Duodenal mucosa (tissue), 2 donors: Measurements from ENCODE around the gene SPOUT1.

Experiments
- H3K27ac ChIP-seq: one replicate; pipeline ENCODE4 v1.7.0; 2013; ENCODE audit warnings: low read depth, low read length
- H3K27me3 ChIP-seq, 2 donors: one replicate each; pipeline ENCODE4 v1.7.0; 2013; ENCODE audit warnings: low read length in 2 of 2, control low read depth in 1 of 2; ENCODE audit not compliant: insufficient read depth in 2 of 2, control insufficient read depth in 1 of 2
- H3K36me3 ChIP-seq, 2 donors: one replicate each; pipeline ENCODE4 v1.7.0; 2013; ENCODE audit warnings: low read length in 2 of 2, control low read depth in 1 of 2; ENCODE audit not compliant: insufficient read depth in 2 of 2, control insufficient read depth in 1 of 2
- H3K4me1 ChIP-seq, 2 donors: one replicate each; pipeline ENCODE4 v1.7.0; 2013; ENCODE audit warnings: low read length in 2 of 2, control low read depth in 1 of 2; ENCODE audit not compliant: insufficient read depth in 2 of 2, control insufficient read depth in 1 of 2
- H3K4me3 ChIP-seq, 2 donors: one replicate each; pipeline ENCODE4 v1.7.0; 2013; ENCODE audit warnings: low read length in 2 of 2, low read depth in 1 of 2
- H3K9ac ChIP-seq, 2 donors: one replicate each; pipeline ENCODE4 v1.7.0; 2013; ENCODE audit warnings: low read length in 2 of 2, low read depth in 1 of 2
- H3K9me3 ChIP-seq, 2 donors: one replicate each; pipeline ENCODE4 v1.7.0; 2013; ENCODE audit warnings: low read length in 2 of 2, control low read depth in 1 of 2; ENCODE audit not compliant: control insufficient read depth in 1 of 2

SPOUT1 gene

GRCh38 chr9:128836509-128837145 is 7.0 kb upstream of the SPOUT1 start:
- H3K27ac ChIP-seq, result no peak overlapping the region
- H3K4me1 ChIP-seq, result no peaks in the 10 kb centered on the region
- H3K36me3 ChIP-seq, result peaks cover 0 to 10% of the 10 kb centered on the region in 2 donors
- H3K9ac ChIP-seq, result no peak overlapping the region
- no peaks in the 10 kb centered on the region for H3K9me3 ChIP-seq
- no peak overlapping the region for H3K4me3 ChIP-seq
- no peaks in the 10 kb centered on the region for H3K27me3 ChIP-seq

- no peaks in the 10 kb centered on the region for H3K9me3 ChIP-seq
- H3K4me1 ChIP-seq, result no peaks in the 10 kb centered on the region
- H3K9ac ChIP-seq, result no peak overlapping the region
- peaks cover 0 to 10% of the 10 kb centered on the region in 2 donors for H3K36me3 ChIP-seq
- H3K27me3 ChIP-seq, result no peaks in the 10 kb centered on the region
- no peak overlapping the region for H3K4me3 ChIP-seq
- no peak overlapping the region for H3K27ac ChIP-seq
These were observed 5.9 kb upstream of the SPOUT1 start for GRCh38 chr9:128835246-128836210.

- Histone ChIP-seq H3K27me3 (no peaks in the 10 kb centered on the region), H3K36me3 (peaks cover 0 to 10% of the 10 kb centered on the region in 2 donors), H3K4me3 (no peak overlapping the region), H3K27ac (no peak overlapping the region), H3K4me1 (peaks cover 4 to 10% of the 10 kb centered on the region in 2 donors), H3K9me3 (no peaks in the 10 kb centered on the region), H3K9ac (no peak overlapping the region)
These were observed 4.1 kb upstream of the SPOUT1 start for GRCh38 chr9:128833696-128834095.

- Histone ChIP-seq H3K27ac (no peak overlapping the region), H3K27me3 (no peaks in the 10 kb centered on the region), H3K4me1 (peaks cover 4 to 16% of the 10 kb centered on the region in 2 donors), H3K9ac (peak overlapping the region; percentile 70 to 76), H3K4me3 (peak overlapping the region; percentile 91 to 92), H3K36me3 (peaks cover 9 to 36% of the 10 kb centered on the region in 2 donors), H3K9me3 (no peaks in the 10 kb centered on the region)
These were observed 708 bp downstream of the SPOUT1 start for GRCh38 chr9:128828719-128829452.

GRCh38 chr9:128828267-128828666 is 1.3 kb downstream of the SPOUT1 start:
- Histone ChIP-seq H3K4me3 (peak overlapping the region in 1 of 2 donors; percentile 92), H3K27me3 (no peaks in the 10 kb centered on the region), H3K9ac (no peak overlapping the region), H3K36me3 (peaks cover 9 to 42% of the 10 kb centered on the region in 2 donors), H3K4me1 (peaks cover 4 to 16% of the 10 kb centered on the region in 2 donors), H3K27ac (no peak overlapping the region), H3K9me3 (no peaks in the 10 kb centered on the region)

GRCh38 chr9:128825923-128826700 is 3.5 kb downstream of the SPOUT1 start:
- Histone ChIP-seq H3K27me3 (no peaks in the 10 kb centered on the region), H3K9ac (no peak overlapping the region), H3K27ac (no peak overlapping the region), H3K4me3 (no peak overlapping the region), H3K9me3 (no peaks in the 10 kb centered on the region), H3K36me3 (peaks cover 28 to 60% of the 10 kb centered on the region in 2 donors), H3K4me1 (peaks cover 4 to 16% of the 10 kb centered on the region in 2 donors)

GRCh38 chr9:128824911-128825310 is 4.7 kb downstream of the SPOUT1 start:
- H3K4me3 ChIP-seq, result no peak overlapping the region
- H3K27me3 ChIP-seq, result no peaks in the 10 kb centered on the region
- H3K9me3 ChIP-seq, result no peaks in the 10 kb centered on the region
- peaks cover 12 to 20% of the 10 kb centered on the region in 2 donors for H3K4me1 ChIP-seq
- no peak overlapping the region for H3K27ac ChIP-seq
- peaks cover 28 to 62% of the 10 kb centered on the region in 2 donors for H3K36me3 ChIP-seq
- H3K9ac ChIP-seq, result no peak overlapping the region

- Histone ChIP-seq H3K27me3 (no peaks in the 10 kb centered on the region), H3K9ac (no peak overlapping the region), H3K27ac (no peak overlapping the region), H3K9me3 (no peaks in the 10 kb centered on the region), H3K4me3 (no peak overlapping the region), H3K36me3 (peaks cover 28 to 62% of the 10 kb centered on the region in 2 donors), H3K4me1 (peaks cover 13 to 26% of the 10 kb centered on the region in 2 donors)
These were observed 5.6 kb downstream of the SPOUT1 start for GRCh38 chr9:128823903-128824406.

- Histone ChIP-seq H3K9me3 (no peaks in the 10 kb centered on the region), H3K9ac (no peak overlapping the region), H3K27ac (no peak overlapping the region), H3K27me3 (no peaks in the 10 kb centered on the region), H3K4me1 (peaks cover 11 to 20% of the 10 kb centered on the region in 2 donors), H3K4me3 (no peak overlapping the region), H3K36me3 (peaks cover 28 to 62% of the 10 kb centered on the region in 2 donors)
These were observed 6.2 kb downstream of the SPOUT1 start for GRCh38 chr9:128823362-128823902.
